Skin of body (tissue), 2 donors: ENCODE results near the gene DLX3. TPM values are rescaled to one million over a fixed set of nuclear protein-coding genes. Genes with fewer than 3 reads are reported as not detected.
A peak's percentile ranks its signal among the peaks of the same experiment; 100 is the strongest.

ENCODE experiments used
- DNase-seq: peaks from one replicate; lab custom pipeline; 2025; lab: John Stamatoyannopoulos, UW
- total RNA-seq: library from RNA; depleted of rRNA; stranded (reverse); fragments of >200 nt; gene quantifications from one replicate; pipeline ENCODE4 v1.2.3, GENCODE V29; 2014

The DLX3 gene
- total RNA-seq, 1 donor from 2014 or later, result 20.3 TPM

- DNase-seq, result no peak
Observed at GRCh38 chr17:49973271-49973615, 21.8 kb downstream of the DLX3 start.

GRCh38 chr17:49972486-49973270, 22.3 kb downstream of the DLX3 start:
- DNase-seq, result no peak

- DNase-seq, result no peak
Observed at GRCh38 chr17:49971848-49972485, 23.1 kb downstream of the DLX3 start.

- DNase-seq, result no peak
Observed at GRCh38 chr17:49971199-49971847, 23.7 kb downstream of the DLX3 start.

GRCh38 chr17:49970498-49970897, 24.5 kb downstream of the DLX3 start:
- no peak for DNase-seq

- no peak for DNase-seq
Observed at GRCh38 chr17:49969795-49970389, 25.1 kb downstream of the DLX3 start.

- no peak for DNase-seq
Observed at GRCh38 chr17:49969134-49969759, 25.8 kb downstream of the DLX3 start, which contains the start of gene DLX4. TSS of gene DLX4 (plus strand) at chr17:49969190. CDS start at chr17:49969469, 279 bp downstream.

GRCh38 chr17:49968405-49969133, 26.5 kb downstream of the DLX3 start:
- peak; percentile 31 for DNase-seq

GRCh38 chr17:49967621-49968404, 27.2 kb downstream of the DLX3 start:
- DNase-seq, result no peak

- DNase-seq, result no peak
Observed at GRCh38 chr17:49967205-49967604, 27.8 kb downstream of the DLX3 start.

- no peak for DNase-seq
Observed at GRCh38 chr17:49966767-49967166, 28.3 kb downstream of the DLX3 start.

GRCh38 chr17:49965524-49965909, 29.5 kb downstream of the DLX3 start:
- DNase-seq, result no peak

- DNase-seq, result no peak
Observed at GRCh38 chr17:49964769-49965523, 30.1 kb downstream of the DLX3 start.

- no peak for DNase-seq
Observed at GRCh38 chr17:49964303-49964768, 30.7 kb downstream of the DLX3 start.

GRCh38 chr17:49963626-49964302, 31.3 kb downstream of the DLX3 start:
- no peak for DNase-seq

- DNase-seq, result no peak
Observed at GRCh38 chr17:49963309-49963625, 31.8 kb downstream of the DLX3 start.

- DNase-seq, result no peak
Observed at GRCh38 chr17:49962599-49963308, 32.3 kb downstream of the DLX3 start.
